GM10266 (cell line): ENCODE results near the gene BOC.

ENCODE experiments used
- DNase-seq: peaks from one replicate; pipeline ENCODE4 v3.0.0; 2012; ENCODE audit errors: extremely low spot score
- TF ChIP-seq, protein P1 (sequence below): IDR thresholded peaks from 2 replicates; pipeline ENCODE4 v1.5.1; 2012; ENCODE audit warnings: mild to moderate bottlenecking, low read depth; ENCODE audit not compliant: control insufficient read depth, insufficient read depth; ENCODE audit errors: missing control alignments

The BOC gene

DNA sequence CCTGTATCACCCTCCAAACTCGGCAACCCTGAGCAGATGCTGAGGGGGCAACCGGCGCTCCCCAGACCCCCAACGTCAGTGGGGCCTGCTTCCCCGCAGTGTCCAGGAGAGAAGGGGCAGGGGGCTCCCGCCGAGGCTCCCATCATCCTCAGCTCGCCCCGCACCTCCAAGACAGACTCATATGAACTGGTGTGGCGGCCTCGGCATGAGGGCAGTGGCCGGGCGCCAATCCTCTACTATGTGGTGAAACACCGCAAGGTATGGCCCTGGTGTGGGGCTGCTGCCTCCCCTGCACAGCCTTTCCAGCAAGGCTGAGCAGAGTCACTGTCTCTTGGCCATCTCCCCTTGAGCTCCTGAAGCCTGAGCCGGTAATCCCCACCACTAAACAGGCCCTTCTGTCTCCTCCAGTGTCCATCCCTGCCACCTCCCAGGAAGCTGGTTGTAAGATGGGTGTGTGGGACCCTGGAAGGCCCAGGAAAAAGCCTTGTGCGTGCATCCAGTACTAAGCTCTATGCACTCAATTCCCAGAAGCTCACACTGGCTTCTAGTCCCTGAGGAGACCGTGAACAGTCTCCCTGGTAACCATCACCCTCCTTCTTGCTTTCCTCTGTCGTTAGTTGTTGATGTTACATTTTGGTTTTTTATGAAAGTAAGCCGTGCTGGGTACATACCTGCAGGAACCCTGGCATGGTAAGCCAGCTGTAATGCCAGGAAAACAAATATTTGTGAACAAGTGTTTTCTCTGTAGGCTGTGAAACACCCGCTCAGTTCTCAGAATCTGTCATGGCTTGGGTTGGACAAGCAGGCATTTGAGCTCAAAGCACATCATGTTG is 63.3 kb downstream of the BOC start:
- DNase-seq, result no peak
- TF ChIP-seq, protein P1, sequence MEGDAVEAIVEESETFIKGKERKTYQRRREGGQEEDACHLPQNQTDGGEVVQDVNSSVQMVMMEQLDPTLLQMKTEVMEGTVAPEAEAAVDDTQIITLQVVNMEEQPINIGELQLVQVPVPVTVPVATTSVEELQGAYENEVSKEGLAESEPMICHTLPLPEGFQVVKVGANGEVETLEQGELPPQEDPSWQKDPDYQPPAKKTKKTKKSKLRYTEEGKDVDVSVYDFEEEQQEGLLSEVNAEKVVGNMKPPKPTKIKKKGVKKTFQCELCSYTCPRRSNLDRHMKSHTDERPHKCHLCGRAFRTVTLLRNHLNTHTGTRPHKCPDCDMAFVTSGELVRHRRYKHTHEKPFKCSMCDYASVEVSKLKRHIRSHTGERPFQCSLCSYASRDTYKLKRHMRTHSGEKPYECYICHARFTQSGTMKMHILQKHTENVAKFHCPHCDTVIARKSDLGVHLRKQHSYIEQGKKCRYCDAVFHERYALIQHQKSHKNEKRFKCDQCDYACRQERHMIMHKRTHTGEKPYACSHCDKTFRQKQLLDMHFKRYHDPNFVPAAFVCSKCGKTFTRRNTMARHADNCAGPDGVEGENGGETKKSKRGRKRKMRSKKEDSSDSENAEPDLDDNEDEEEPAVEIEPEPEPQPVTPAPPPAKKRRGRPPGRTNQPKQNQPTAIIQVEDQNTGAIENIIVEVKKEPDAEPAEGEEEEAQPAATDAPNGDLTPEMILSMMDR, result no peak

GRCh38 chr3:113275258-113275556 is 63.9 kb downstream of the BOC start:
- TF ChIP-seq, protein P1, result no peak
- no peak for DNase-seq

DNA sequence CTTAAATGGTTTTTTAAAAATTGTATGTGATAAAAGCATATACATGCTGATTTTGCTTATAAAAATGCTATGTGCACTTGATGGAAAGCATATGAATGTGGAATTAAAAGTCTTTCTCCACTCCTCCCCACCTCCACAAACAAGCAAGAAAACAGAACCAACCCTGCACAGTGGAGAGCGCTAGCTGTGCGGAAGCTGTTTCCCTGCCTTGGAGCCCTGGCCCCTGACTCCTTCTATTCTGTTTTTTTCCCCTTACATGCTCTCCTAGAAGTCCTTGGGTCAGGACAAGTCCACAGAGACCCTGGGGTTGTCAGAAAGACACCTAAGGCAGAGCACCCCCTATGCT is 64.2 kb downstream of the BOC start:
- TF ChIP-seq, protein P1, result no peak
- DNase-seq, result no peak

DNA sequence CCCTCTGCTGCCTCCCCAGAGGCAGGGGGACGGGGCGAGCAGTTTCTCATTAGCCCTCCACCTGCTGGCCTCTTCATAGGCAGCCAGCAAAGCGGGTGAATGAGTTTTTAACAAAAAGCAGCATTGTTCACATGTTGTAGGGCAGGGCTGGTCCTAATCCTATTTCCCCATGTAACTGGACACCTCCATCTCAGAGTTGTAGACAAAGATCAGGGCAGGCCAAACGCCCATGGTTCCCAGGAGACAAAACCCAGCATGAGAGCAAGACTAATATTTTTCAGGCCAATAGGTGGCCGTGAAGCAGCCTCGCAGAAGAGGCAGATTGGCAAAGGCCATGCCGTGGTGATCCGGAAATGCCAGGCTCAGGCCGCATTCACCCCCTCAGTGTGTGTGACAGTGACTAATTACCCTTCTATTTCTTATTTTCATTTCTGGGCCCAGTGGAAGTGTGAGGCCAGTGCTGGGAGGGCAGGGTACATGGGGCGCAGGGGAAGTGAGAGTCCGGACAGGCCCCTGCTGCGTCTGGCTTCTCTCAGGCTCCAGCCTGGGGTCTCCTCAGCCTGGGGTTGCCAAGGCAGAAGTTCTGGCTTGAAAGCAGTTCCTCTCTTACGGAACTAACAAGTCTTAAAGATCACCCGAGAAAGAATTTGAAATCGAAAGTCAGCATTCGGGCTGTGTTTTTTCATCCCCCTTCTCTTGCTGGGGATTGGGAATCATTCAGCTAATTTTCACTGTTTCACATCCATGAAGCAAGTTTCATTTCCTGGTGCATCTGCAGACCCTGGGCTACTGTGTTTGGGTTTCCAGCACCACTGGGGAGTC is 64.8 kb downstream of the BOC start:
- TF ChIP-seq, protein P1, result peak; percentile 10
- DNase-seq, result peak; percentile 50

DNA sequence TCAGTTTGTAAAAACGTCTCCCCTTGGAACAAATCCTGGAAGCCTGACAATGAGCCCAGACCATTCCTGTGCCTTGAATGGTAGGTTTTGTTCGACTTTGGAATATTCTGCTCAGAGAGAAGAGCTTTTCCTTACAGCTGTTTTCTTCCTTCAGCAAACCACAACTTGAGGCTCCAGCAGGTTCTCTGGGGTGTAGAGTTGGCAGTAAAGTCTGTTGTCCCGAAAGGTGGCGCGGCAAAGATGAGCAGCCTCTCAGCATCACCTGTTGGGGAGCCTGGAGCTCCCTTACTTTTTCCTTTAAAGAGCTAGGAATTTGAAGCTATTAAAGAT is 65.4 kb downstream of the BOC start:
- TF ChIP-seq, protein P1, result no peak
- no peak for DNase-seq

DNA sequence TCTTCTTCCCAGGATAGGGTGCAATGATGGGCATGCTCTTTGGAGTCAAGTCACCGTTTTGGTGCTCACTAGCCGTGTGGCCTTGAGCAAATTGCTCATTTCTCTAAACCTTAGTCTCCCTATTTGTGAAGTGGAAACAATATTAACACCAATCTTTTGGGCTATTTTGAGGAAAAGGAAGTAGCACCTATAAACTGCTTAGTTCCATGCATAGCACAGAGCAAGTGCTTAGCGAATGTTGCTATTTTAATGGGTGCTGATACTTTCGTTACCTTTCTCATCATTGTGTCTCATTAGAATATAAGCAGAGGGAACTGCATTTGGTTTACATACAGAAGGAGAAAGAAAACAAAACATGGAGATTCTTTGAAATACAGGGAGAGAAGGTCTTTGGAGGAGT is 66.1 kb downstream of the BOC start:
- DNase-seq, result peak; percentile 44
- TF ChIP-seq, protein P1, result no peak

GRCh38 chr3:113277941-113278598 is 66.7 kb downstream of the BOC start:
- DNase-seq, result no peak
- TF ChIP-seq, protein P1, result peak; percentile 27
